ENCODE results near the gene SCAMP4. TPM values are rescaled to one million over a fixed set of nuclear protein-coding genes. Genes with fewer than 3 reads are reported as not detected.
A peak's percentile ranks its signal among the peaks of the same experiment; 100 is the strongest.

Gene SCAMP4
- total RNA-seq, 1 experiment from 2014 or later: 63.3 TPM

GRCh38 chr19:1862424-1863327 lies 42.5 kb upstream of the SCAMP4 start:
- no TSS peak for BruUV-seq (replicated peaks)
- Histone ChIP-seq H3K4me3 (replicated peaks in 1 of 2; ENCODE audit: low read depth in 1 of 2, low read length in 2 of 2) (peak overlapping the region; percentile 91 to 94), H4K20me1 (ENCODE audit: insufficient read depth) (no peaks in the 10 kb centered on the region; the same call in 1 of the 2 replicates), H3K9ac (ENCODE audit: low read length) (peak overlapping the region; percentile 97), H3K79me2 (ENCODE audit: insufficient read depth, low read length) (peaks cover 50% of the 10 kb centered on the region), H3K27ac (ENCODE audit: low read depth, low read length) (peak overlapping the region; percentile 99), H3K36me3 (ENCODE audit: control insufficient read depth in 1 of 2, insufficient read depth in 2 of 2, low read length in 2 of 2) (0 out of 4 replicates have a peak, but pooled peaks cover 0 to 4% of the 10 kb centered on the region in 2 experiments), H3K27me3 (ENCODE audit: insufficient read depth, low read length) (no peaks in the 10 kb centered on the region), H3K9me2 (ENCODE audit: insufficient read depth) (no peaks in the 10 kb centered on the region), H2AFZ (ENCODE audit: low read depth, low read length, poor library complexity, severe bottlenecking) (no peak overlapping the region), H3K4me1 (ENCODE audit: control insufficient read depth in 1 of 2, insufficient read depth in 2 of 2, low read length in 2 of 2) (peaks cover 44 to 59% of the 10 kb centered on the region in 2 experiments), H3K9me3 (ENCODE audit: control insufficient read depth in 1 of 2, insufficient read depth in 1 of 2, low read depth in 1 of 2, low read length in 2 of 2) (no peaks in the 10 kb centered on the region), H3K4me2 (ENCODE audit: low read length) (peak overlapping the region; percentile 91)
- ChIA-PET RAD21 (ENCODE audit: low non-redundant PET in 1 of 2, low total read pairs in 2 of 2, uncharacterized antibody in 2 of 2, unreplicated experiment in 2 of 2) (no interaction called here), POLR2A (no interaction called here), CTCF (no interaction called here)
- ATAC-seq (peak; percentile 10), DNase-seq (ENCODE audit: low read depth, low spot score) (no peak)
- intact Hi-C loops (cut with micrococcal nuclease): no loop called here
- no peak for TF ChIP-seq CBX3 (IDR thresholded peaks at IDR 0.05; ENCODE audit: low read depth)
- TF ChIP-seq MAX (IDR thresholded peaks at IDR 0.05): peak; percentile 18; the same call in 1 of the 2 replicates

DNA sequence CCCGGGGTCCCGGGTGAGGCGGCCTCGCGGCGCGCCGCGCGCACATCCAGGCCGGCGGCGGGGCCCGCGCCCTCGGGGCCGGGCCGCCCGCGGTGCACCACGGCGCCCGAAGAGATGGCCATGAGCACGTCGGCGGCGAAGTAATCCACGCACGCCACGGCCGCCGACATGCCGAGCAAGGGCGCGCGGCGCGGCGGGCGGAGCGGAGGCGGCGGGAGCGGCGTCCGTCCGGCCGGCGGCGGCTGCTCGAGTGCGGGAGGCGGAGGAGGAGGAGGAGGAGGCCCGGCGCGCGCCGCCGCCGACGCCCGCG lies 41.9 kb upstream of the SCAMP4 start, which contains the start of gene KLF16:
Gene KLF16, minus strand, starts transcription at position 252 of the 310 bp plus-strand sequence. Its CDS starts 82 bp downstream, at position 170.
- peak within 1 kb of the TSS; percentile 91 to 94 for H3K4me3 ChIP-seq (replicated peaks in 1 of 2; ENCODE audit: low read depth in 1 of 2, low read length in 2 of 2)
- H3K27ac ChIP-seq (ENCODE audit: low read depth, low read length): peak within 1 kb of the TSS; percentile 99
- no TSS peak for BruUV-seq (replicated peaks)
- peak; percentile 42 for TF ChIP-seq POLR2A (IDR thresholded peaks at IDR 0.05; ENCODE audit: borderline replicate concordance, extremely low read depth, insufficient read depth, insufficient read length)
- TF ChIP-seq JUND (IDR thresholded peaks at IDR 0.05): no peak
- peak; percentile 63; the same call in 1 of the 2 replicates for TF ChIP-seq POLR2AphosphoS5 (IDR thresholded peaks at IDR 0.05; ENCODE audit: low read depth, low read length)
- TF ChIP-seq ZFX (IDR thresholded peaks at IDR 0.05): peak; percentile 51; the same call in 1 of the 2 replicates
- H3K79me2 ChIP-seq (ENCODE audit: insufficient read depth, low read length): peaks cover 44% of the 10 kb centered on the region
- H2AFZ ChIP-seq (ENCODE audit: low read depth, low read length, poor library complexity, severe bottlenecking): no peak within 1 kb of the TSS
- ChIA-PET RAD21 (ENCODE audit: low non-redundant PET in 1 of 2, low total read pairs in 2 of 2, uncharacterized antibody in 2 of 2, unreplicated experiment in 2 of 2) (no interaction called here), CTCF (no interaction called here), POLR2A (no interaction called here)
- no peaks in the 10 kb centered on the region for H3K9me2 ChIP-seq (ENCODE audit: insufficient read depth)
- intact Hi-C loops (cut with micrococcal nuclease): no loop called here
- H3K9me3 ChIP-seq (ENCODE audit: control insufficient read depth in 1 of 2, insufficient read depth in 1 of 2, low read depth in 1 of 2, low read length in 2 of 2): no peaks in the 10 kb centered on the region
- H3K4me1 ChIP-seq (ENCODE audit: control insufficient read depth in 1 of 2, insufficient read depth in 2 of 2, low read length in 2 of 2): peaks cover 38 to 53% of the 10 kb centered on the region in 2 experiments
- H3K36me3 ChIP-seq (ENCODE audit: control insufficient read depth in 1 of 2, insufficient read depth in 2 of 2, low read length in 2 of 2): 0 out of 4 replicates have a peak, but pooled peaks cover 0 to 4% of the 10 kb centered on the region in 2 experiments
- no peaks in the 10 kb centered on the region; the same call in 1 of the 2 replicates for H4K20me1 ChIP-seq (ENCODE audit: insufficient read depth)
- DNase-seq (ENCODE audit: low read depth, low spot score) (no peak), ATAC-seq (peak; percentile 8)
- peak within 1 kb of the TSS; percentile 97 for H3K4me2 ChIP-seq (ENCODE audit: low read length)
- H3K27me3 ChIP-seq (ENCODE audit: insufficient read depth, low read length): no peaks in the 10 kb centered on the region
- peak within 1 kb of the TSS; percentile 98 for H3K9ac ChIP-seq (ENCODE audit: low read length)

Measured in HCT116 (cell line).